Activated naive CD8-positive, alpha-beta T cell treated with anti-CD3 and anti-CD28 coated beads, Interleukin-2, amount 10 ng/mL, durations not matched to agents 7 days and 5 days (primary cell): ENCODE data around the gene GGCT. TPM values are rescaled to one million over a fixed set of nuclear protein-coding genes. Genes with fewer than 3 reads are reported as not detected.

Experiments used
- ATAC-seq: fragments of 150-1000 bp; cut with Tn5 transposase; one replicate; pipeline ENCODE4 v1.10.0; 2021; ENCODE audit warnings: low read depth, moderate library complexity
- POLR2A ChIA-PET: fragments of 350-600 bp; sonication (Branson Sonifier 250); formaldehyde crosslinking; loops from one replicate; lab custom pipeline; 2021; ENCODE audit warnings: antibody characterized with exemption; lab: Charles Lee
- DNase-seq: peaks from one replicate; pipeline ENCODE4 v3.0.0; 2021
- H3K27ac Mint-ChIP-seq: one replicate; pipeline ENCODE4 v1.8.0; 2022; ENCODE audit warnings: mild to moderate bottlenecking, mixed read lengths
- H3K27me3 Mint-ChIP-seq: one replicate; pipeline ENCODE4 v1.8.0; 2022; ENCODE audit warnings: mild to moderate bottlenecking, moderate library complexity, mixed read lengths
- H3K36me3 Mint-ChIP-seq: one replicate; pipeline ENCODE4 v1.8.0; 2021; ENCODE audit warnings: mild to moderate bottlenecking, mixed read lengths
- H3K4me1 Mint-ChIP-seq: one replicate; pipeline ENCODE4 v1.8.0; 2021; ENCODE audit warnings: mixed read lengths
- H3K4me3 Mint-ChIP-seq: one replicate; pipeline ENCODE4 v1.8.0; 2022; ENCODE audit warnings: mild to moderate bottlenecking, moderate library complexity, mixed read lengths
- H3K9me3 Mint-ChIP-seq: one replicate; pipeline ENCODE4 v1.8.0; 2021; ENCODE audit warnings: mixed read lengths
- total RNA-seq, 2 experiments: library from RNA; stranded (reverse); gene quantifications; one replicate each; pipeline ENCODE4 v1.2.3, GENCODE V29; 2021

Gene GGCT
- total RNA-seq, 2 experiments from 2014 or later = 40.2 to 42.7 TPM

- no peaks in the 10 kb centered on the region for H3K27me3 Mint-ChIP-seq
- H3K4me1 Mint-ChIP-seq = no peaks in the 10 kb centered on the region
- POLR2A ChIA-PET = interaction anchor here (0.7 kb wide), 1 partner anchor 75 kb away, joined by 4 read pairs; no protein-coding TSS in a partner anchor
- no peak overlapping the region for H3K4me3 Mint-ChIP-seq
- H3K27ac Mint-ChIP-seq = no peak overlapping the region
- DNase-seq (no peak), ATAC-seq (no peak)
- H3K36me3 Mint-ChIP-seq = peaks cover 18% of the 10 kb centered on the region
- no peaks in the 10 kb centered on the region for H3K9me3 Mint-ChIP-seq
Measured at GRCh38 chr7:30458311-30458710, 46.3 kb downstream of the GGCT start.

GRCh38 chr7:30453921-30454320, 50.7 kb downstream of the GGCT start:
- H3K27me3 Mint-ChIP-seq = no peaks in the 10 kb centered on the region
- POLR2A ChIA-PET = no interaction called here
- ATAC-seq = no peak
- H3K9me3 Mint-ChIP-seq = no peaks in the 10 kb centered on the region
- no peak for DNase-seq
- no peaks in the 10 kb centered on the region for H3K4me1 Mint-ChIP-seq
- H3K4me3 Mint-ChIP-seq = no peak overlapping the region
- peaks cover 15% of the 10 kb centered on the region for H3K36me3 Mint-ChIP-seq
- H3K27ac Mint-ChIP-seq = no peak overlapping the region

- Mint-ChIP-seq H3K4me1 (no peaks in the 10 kb centered on the region), H3K9me3 (no peaks in the 10 kb centered on the region), H3K27me3 (no peaks in the 10 kb centered on the region), H3K27ac (no peak overlapping the region), H3K36me3 (peaks cover 15% of the 10 kb centered on the region), H3K4me3 (no peak overlapping the region)
- POLR2A ChIA-PET = no interaction called here
- DNase-seq (no peak), ATAC-seq (no peak)
Measured at GRCh38 chr7:30453016-30453415, 51.6 kb downstream of the GGCT start.

GRCh38 chr7:30452280-30452930, 52.2 kb downstream of the GGCT start:
- Mint-ChIP-seq H3K36me3 (peaks cover 15% of the 10 kb centered on the region), H3K4me1 (no peaks in the 10 kb centered on the region)

GRCh38 chr7:30451539-30452279, 52.9 kb downstream of the GGCT start:
- no peaks in the 10 kb centered on the region for H3K9me3 Mint-ChIP-seq
- no peaks in the 10 kb centered on the region for H3K27me3 Mint-ChIP-seq
- H3K4me1 Mint-ChIP-seq = no peaks in the 10 kb centered on the region
- POLR2A ChIA-PET = no interaction called here
- H3K27ac Mint-ChIP-seq = no peak overlapping the region
- ATAC-seq = no peak
- no peak overlapping the region for H3K4me3 Mint-ChIP-seq
- no peak for DNase-seq
- peaks cover 17% of the 10 kb centered on the region for H3K36me3 Mint-ChIP-seq

More at GRCh38 chr7:30452280-30452930, 52.2 kb downstream of the GGCT start:
- no peak for DNase-seq
- no peak overlapping the region for H3K27ac Mint-ChIP-seq
- no peaks in the 10 kb centered on the region for H3K9me3 Mint-ChIP-seq
- no peaks in the 10 kb centered on the region for H3K27me3 Mint-ChIP-seq
- POLR2A ChIA-PET = no interaction called here
- ATAC-seq = no peak
- no peak overlapping the region for H3K4me3 Mint-ChIP-seq

- no peak for ATAC-seq
- Mint-ChIP-seq H3K4me1 (peaks cover under 1% of the 10 kb centered on the region), H3K27ac (no peak overlapping the region), H3K9me3 (no peaks in the 10 kb centered on the region), H3K36me3 (peaks cover 21% of the 10 kb centered on the region), H3K27me3 (no peaks in the 10 kb centered on the region), H3K4me3 (no peak overlapping the region)
- no peak for DNase-seq
- POLR2A ChIA-PET = no interaction called here
Measured at GRCh38 chr7:30450983-30451497, 53.6 kb downstream of the GGCT start.

GRCh38 chr7:30450240-30450982, 54.2 kb downstream of the GGCT start:
- Mint-ChIP-seq H3K4me3 (no peak overlapping the region), H3K9me3 (no peaks in the 10 kb centered on the region), H3K27ac (no peak overlapping the region), H3K27me3 (no peaks in the 10 kb centered on the region), H3K4me1 (peaks cover 2% of the 10 kb centered on the region), H3K36me3 (peaks cover 22% of the 10 kb centered on the region)
- no peak for DNase-seq
- POLR2A ChIA-PET = no interaction called here
- no peak for ATAC-seq

GRCh38 chr7:30448461-30449189, 56.0 kb downstream of the GGCT start:
- no peak for ATAC-seq
- Mint-ChIP-seq H3K9me3 (no peaks in the 10 kb centered on the region), H3K27me3 (no peaks in the 10 kb centered on the region), H3K4me3 (no peak overlapping the region), H3K4me1 (peaks cover 2% of the 10 kb centered on the region), H3K27ac (no peak overlapping the region), H3K36me3 (peaks cover 17% of the 10 kb centered on the region)
- POLR2A ChIA-PET = no interaction called here
- no peak for DNase-seq

- Mint-ChIP-seq H3K27ac (no peak overlapping the region), H3K27me3 (no peaks in the 10 kb centered on the region), H3K9me3 (no peaks in the 10 kb centered on the region), H3K4me1 (peaks cover 2% of the 10 kb centered on the region), H3K36me3 (peaks cover 17% of the 10 kb centered on the region), H3K4me3 (no peak overlapping the region)
- ATAC-seq (no peak), DNase-seq (no peak)
- POLR2A ChIA-PET = no interaction called here
Measured at GRCh38 chr7:30447466-30447865, 57.2 kb downstream of the GGCT start.

Other genes starting within 250 kb of the GGCT start
- 10 to 100 TPM; 27.1 to 28.0 TPM for gene ZNRF2, start 220.2 kb downstream of the GGCT start, total RNA-seq
- 10 to 100 TPM; 26.8 to 28.2 TPM for gene NOD1, start 26.0 kb downstream of the GGCT start, total RNA-seq
- 100 to 1,000 TPM; 150 to 154 TPM for gene GARS1, start 90.0 kb upstream of the GGCT start, total RNA-seq
- not detected for gene CRHR2, start 177.6 kb upstream of the GGCT start, total RNA-seq
- under 1 TPM; 0.30 to 0.37 TPM for gene INMT, start 247.3 kb upstream of the GGCT start, total RNA-seq